ENCODE measurements around the gene XPNPEP2. TPM values are rescaled to one million over a fixed set of nuclear protein-coding genes. Genes with fewer than 3 reads are reported as not detected.

Gene XPNPEP2
- total and polyA plus RNA-seq, 8 donors = 2.6 to 11.0 (median 7.1) TPM

DNA sequence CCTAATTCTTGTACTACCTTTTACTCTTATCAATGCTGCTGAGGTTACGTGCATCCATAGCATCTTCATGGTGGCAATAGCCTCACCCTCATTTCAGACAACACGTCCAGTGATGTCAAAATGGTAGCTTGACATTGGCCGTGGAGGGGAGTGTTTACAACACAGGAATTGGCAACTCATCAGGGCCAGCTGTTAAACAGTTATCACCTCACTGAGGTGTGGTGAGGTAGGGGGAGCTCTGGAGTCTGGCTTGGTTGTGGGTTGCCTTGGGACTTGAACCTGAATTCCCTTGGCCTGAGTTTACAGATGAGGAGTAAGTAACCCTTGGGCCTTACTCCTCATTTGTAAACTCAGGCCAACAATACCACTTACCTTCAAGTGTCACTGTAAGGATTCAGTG, 51.4 kb downstream of the XPNPEP2 start:
- TF ChIP-seq, protein P1, sequence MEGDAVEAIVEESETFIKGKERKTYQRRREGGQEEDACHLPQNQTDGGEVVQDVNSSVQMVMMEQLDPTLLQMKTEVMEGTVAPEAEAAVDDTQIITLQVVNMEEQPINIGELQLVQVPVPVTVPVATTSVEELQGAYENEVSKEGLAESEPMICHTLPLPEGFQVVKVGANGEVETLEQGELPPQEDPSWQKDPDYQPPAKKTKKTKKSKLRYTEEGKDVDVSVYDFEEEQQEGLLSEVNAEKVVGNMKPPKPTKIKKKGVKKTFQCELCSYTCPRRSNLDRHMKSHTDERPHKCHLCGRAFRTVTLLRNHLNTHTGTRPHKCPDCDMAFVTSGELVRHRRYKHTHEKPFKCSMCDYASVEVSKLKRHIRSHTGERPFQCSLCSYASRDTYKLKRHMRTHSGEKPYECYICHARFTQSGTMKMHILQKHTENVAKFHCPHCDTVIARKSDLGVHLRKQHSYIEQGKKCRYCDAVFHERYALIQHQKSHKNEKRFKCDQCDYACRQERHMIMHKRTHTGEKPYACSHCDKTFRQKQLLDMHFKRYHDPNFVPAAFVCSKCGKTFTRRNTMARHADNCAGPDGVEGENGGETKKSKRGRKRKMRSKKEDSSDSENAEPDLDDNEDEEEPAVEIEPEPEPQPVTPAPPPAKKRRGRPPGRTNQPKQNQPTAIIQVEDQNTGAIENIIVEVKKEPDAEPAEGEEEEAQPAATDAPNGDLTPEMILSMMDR (IDR thresholded peaks at IDR 0.05) = no peak
- ATAC-seq (no peak), DNase-seq (no peak)
- H3K36me3 ChIP-seq = peaks cover 0 to 68% of the 10 kb centered on the region in 2 donors
- no peaks in the 10 kb centered on the region for H3K9me3 ChIP-seq
- H3K27ac ChIP-seq = no peak overlapping the region
- intact Hi-C loops (cut with DNase I) = no loop called here
- H3K4me1 ChIP-seq = peaks cover 0 to 2% of the 10 kb centered on the region in 2 donors
- H3K4me3 ChIP-seq = no peak overlapping the region
- H3K27me3 ChIP-seq = no peaks in the 10 kb centered on the region

DNA sequence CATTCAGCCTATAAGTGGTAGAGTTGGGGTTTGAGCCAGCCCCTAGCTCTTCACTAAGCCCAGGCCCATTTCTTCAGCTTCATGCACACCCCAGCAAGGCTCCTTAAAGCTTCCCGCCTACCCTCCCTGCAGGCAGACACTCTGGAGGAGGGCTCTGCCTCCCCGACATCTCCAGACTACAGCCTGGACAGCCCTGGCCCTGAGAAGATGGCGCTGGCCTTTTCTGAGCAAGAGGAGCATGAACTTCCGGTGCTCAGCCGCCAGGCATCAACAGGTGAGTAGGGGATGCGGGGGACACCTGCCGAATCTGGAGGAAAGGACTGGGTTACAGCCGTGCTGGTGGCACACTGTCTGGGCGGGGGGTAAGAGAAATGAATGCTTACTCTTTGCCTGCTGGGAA, 52.0 kb downstream of the XPNPEP2 start:
- TF ChIP-seq, protein P1 (IDR thresholded peaks at IDR 0.05) = no peak
- ATAC-seq = no peak
- peaks cover 0 to 73% of the 10 kb centered on the region in 2 donors for H3K36me3 ChIP-seq
- H3K4me3 ChIP-seq = no peak overlapping the region
- intact Hi-C loops (cut with DNase I) = no loop called here
- no peaks in the 10 kb centered on the region for H3K4me1 ChIP-seq
- H3K27ac ChIP-seq = no peak overlapping the region
- H3K9me3 ChIP-seq = no peaks in the 10 kb centered on the region
- no peak for DNase-seq
- no peaks in the 10 kb centered on the region for H3K27me3 ChIP-seq

DNA sequence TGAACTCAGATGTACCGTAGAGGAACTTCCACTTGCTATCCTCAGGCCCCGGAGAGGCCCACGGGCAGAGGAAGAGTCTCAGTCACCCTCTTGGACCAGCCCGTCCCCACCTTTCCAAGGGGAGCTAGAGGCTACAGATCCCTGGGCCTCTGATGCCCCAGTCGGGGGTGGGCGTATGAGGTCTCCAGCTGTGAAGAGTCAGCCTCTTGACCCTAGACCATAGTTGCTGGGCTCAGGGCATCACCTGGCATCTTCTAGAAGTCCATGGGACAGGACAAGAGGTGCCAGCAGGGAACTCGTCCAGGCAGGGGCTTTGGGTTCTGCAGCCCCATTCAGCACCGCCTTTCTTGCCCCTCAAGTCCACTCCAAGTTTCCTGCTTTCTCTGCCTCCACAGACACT, 52.6 kb downstream of the XPNPEP2 start:
- H3K9me3 ChIP-seq = no peaks in the 10 kb centered on the region
- ATAC-seq (no peak), DNase-seq (no peak)
- H3K4me3 ChIP-seq = no peak overlapping the region
- no peak overlapping the region for H3K27ac ChIP-seq
- no peaks in the 10 kb centered on the region for H3K27me3 ChIP-seq
- intact Hi-C loops (cut with DNase I) = no loop called here
- H3K4me1 ChIP-seq = no peaks in the 10 kb centered on the region
- TF ChIP-seq, protein P1 (IDR thresholded peaks at IDR 0.05) = no peak
- H3K36me3 ChIP-seq = peaks cover 0 to 76% of the 10 kb centered on the region in 2 donors

DNA sequence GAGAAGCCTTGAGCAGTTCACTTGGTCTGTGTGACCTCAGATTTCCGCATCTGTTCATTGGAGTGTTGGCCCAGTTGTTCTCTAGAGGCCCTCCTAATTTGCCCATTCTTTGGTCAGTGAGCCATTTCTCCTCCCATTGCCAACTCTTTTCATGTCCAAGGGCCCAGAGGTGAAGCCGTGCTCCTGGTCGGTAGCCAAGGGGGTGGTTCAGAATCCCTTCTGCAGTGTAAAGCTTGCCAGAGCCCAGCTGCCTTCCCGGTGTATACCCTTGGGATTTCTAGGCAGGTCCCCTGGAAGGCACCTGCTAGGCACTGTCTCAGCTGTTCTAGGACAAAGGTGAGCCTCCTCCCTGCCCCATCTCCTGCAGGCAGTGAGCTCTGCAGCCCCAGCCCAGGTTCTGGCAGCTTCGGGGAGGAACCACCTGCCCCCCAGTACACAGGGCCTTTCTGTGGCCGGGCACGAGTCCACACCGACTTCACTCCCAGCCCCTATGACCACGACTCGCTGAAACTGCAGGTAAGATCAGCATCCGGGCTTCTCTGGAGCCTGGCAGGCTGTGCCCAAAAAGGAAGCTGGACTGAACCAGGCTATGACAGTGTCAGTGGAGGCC, 53.3 kb downstream of the XPNPEP2 start:
- Histone ChIP-seq H3K4me1 (no peaks in the 10 kb centered on the region), H3K4me3 (no peak overlapping the region), H3K27ac (no peak overlapping the region), H3K9me3 (no peaks in the 10 kb centered on the region), H3K36me3 (peaks cover 0 to 78% of the 10 kb centered on the region in 2 donors), H3K27me3 (no peaks in the 10 kb centered on the region)
- intact Hi-C loops (cut with DNase I) = no loop called here
- TF ChIP-seq, protein P1 (IDR thresholded peaks at IDR 0.05) = no peak
- ATAC-seq = no peak
- no peak for DNase-seq

DNA sequence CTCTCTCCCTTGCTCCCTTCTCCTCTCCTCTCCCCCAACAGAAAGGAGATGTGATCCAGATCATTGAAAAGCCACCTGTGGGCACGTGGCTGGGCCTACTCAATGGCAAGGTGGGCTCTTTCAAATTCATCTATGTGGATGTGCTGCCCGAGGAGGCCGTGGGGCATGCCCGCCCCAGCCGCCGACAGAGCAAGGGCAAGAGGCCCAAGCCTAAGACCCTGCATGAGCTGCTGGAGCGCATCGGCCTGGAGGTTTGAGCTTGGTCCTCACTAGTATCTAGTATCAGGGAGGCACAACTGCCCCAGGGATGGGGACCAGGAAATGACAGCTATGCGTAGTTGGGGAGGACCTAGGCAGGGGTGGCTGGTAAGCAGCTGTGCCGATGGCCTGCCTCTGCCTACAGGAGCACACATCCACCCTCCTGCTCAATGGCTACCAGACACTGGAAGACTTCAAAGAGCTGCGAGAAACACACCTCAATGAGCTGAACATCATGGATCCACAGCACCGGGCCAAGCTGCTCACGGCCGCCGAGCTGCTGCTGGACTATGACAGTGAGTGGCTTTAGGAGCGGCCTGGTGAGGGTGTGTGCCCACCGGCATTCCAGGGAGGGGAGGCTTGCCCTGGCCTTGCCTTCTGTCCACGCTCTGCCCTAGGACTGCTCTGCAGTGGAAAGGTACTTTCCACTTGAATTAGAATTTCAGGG, 54.0 kb downstream of the XPNPEP2 start:
- no peaks in the 10 kb centered on the region for H3K4me1 ChIP-seq
- H3K27me3 ChIP-seq = no peaks in the 10 kb centered on the region
- no peaks in the 10 kb centered on the region for H3K9me3 ChIP-seq
- H3K4me3 ChIP-seq = no peak overlapping the region
- intact Hi-C loops (cut with DNase I) = no loop called here
- TF ChIP-seq, protein P1 (IDR thresholded peaks at IDR 0.05) = no peak
- peaks cover 0 to 85% of the 10 kb centered on the region in 2 donors for H3K36me3 ChIP-seq
- ATAC-seq (no peak), DNase-seq (no peak)
- H3K27ac ChIP-seq = no peak overlapping the region
